Esophagus squamous epithelium (tissue), 4 donors: ENCODE data around the gene LIMS2.

Source experiments
- POLR2A ChIP-seq, 4 donors: fragments of 450-650 bp; IDR thresholded peaks; one replicate each; pipeline ENCODE4 v1.6.1; 2017; ENCODE audit warnings: antibody characterized with exemption in 4 of 4, mild to moderate bottlenecking in 4 of 4, moderate library complexity in 3 of 4
- TF ChIP-seq, protein P1 (sequence below), 6 experiments: fragments of 450-650 bp in 4 of 6; fragments of 200-600 bp in 2 of 6; sonication (generic) in 2 of 6; IDR thresholded peaks; one replicate each; pipeline ENCODE4 v1.5.1; 2016 to 2019; ENCODE audit warnings: antibody characterized with exemption in 6 of 6, mild to moderate bottlenecking in 4 of 6, moderate library complexity in 4 of 6

DNA sequence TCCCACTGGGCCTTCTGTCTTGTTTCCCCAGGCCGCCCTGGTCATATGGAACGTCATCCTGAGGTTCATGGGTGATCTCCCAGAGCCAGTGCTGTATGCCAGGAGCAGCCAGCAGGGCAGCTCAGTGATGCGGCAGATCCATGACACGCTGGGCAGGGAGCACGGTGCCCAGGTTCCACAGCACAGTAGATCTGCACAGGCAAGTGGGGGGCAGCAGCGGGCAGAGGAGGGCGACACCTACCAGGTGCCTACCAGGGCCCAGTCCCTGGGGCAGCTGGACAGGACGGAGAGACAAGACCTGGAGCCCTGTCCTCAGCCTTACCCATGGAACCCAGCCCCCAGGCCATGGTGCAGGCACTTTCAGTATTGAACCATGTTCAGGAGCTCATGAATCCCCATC is 65.5 kb downstream of the LIMS2 start:
- TF ChIP-seq, protein P1, sequence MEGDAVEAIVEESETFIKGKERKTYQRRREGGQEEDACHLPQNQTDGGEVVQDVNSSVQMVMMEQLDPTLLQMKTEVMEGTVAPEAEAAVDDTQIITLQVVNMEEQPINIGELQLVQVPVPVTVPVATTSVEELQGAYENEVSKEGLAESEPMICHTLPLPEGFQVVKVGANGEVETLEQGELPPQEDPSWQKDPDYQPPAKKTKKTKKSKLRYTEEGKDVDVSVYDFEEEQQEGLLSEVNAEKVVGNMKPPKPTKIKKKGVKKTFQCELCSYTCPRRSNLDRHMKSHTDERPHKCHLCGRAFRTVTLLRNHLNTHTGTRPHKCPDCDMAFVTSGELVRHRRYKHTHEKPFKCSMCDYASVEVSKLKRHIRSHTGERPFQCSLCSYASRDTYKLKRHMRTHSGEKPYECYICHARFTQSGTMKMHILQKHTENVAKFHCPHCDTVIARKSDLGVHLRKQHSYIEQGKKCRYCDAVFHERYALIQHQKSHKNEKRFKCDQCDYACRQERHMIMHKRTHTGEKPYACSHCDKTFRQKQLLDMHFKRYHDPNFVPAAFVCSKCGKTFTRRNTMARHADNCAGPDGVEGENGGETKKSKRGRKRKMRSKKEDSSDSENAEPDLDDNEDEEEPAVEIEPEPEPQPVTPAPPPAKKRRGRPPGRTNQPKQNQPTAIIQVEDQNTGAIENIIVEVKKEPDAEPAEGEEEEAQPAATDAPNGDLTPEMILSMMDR (IDR thresholded peaks at IDR 0.05) = no peak
- no peak for TF ChIP-seq POLR2A (IDR thresholded peaks at IDR 0.05)
